8988T (cell line): ENCODE measurements around the gene FRA10AC1.
A peak's percentile ranks its signal among the peaks of the same experiment; 100 is the strongest.

Source experiments
- DNase-seq: peaks from one replicate; pipeline ENCODE4 v3.0.0; 2011

Gene FRA10AC1, protein sequence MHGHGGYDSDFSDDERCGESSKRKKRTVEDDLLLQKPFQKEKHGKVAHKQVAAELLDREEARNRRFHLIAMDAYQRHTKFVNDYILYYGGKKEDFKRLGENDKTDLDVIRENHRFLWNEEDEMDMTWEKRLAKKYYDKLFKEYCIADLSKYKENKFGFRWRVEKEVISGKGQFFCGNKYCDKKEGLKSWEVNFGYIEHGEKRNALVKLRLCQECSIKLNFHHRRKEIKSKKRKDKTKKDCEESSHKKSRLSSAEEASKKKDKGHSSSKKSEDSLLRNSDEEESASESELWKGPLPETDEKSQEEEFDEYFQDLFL

DNA sequence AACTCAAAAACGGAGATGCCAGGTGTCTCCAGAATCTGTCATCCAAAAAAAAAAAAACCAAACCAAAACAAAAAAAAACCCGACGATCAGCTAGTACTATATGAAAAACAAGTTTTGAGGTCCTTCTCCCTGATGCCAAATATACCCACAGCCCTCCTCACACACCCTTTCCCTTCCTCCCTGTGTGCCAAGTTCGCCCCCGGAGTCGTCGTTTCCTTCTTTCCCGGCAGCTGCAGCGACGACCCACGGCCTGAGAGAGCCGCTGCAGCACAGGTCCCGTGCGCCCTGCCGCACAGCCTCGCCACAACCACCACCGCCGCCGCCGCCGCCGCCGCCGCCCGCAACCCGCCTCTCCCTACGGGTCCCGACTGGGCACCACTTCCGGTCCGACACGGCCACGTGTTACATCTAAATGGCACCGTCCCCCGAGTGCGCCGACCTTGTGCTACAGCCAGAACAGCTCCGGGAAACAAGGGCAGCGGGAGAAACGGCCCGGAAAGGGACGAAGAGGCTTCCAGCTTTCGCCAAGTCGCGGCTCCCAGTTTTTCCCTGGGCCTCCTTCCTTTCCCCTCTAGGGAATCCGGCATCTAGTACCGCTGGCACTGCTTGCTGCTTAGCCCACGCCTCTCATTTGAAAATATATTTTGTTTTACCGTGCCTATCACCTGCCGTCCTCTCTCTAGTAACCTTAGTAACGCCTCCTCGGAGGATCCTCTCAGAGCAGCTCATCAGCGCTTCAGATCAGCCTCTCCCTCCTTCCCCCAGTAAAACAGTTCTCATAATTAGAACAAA lies at the start of gene FRA10AC1:
Gene FRA10AC1, minus strand, starts transcription at position 383 of the 792 bp plus-strand sequence. CDS start 2,486 bp downstream, outside the sequence.
- DNase-seq = peak; percentile 73

DNA sequence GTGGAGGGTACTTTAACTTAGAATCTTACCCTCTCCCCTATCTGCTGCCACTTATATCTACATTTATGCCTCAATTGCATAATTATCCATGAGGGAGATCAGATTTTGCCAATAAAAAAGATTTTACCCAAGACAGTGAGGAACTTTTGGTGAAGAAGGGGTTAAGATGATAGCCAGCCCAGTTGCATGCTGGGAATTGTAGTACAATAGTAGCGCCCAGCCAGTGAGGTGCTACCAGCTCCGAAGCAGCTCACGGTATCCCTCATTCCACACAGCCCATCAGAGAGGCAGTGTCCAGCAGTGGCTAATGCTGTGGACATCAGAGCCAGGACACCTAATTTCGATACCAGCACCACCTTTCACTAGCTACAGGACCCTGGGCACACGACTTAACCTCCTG lies 49.4 kb upstream of the FRA10AC1 start:
- peak; percentile 44 for DNase-seq

DNA sequence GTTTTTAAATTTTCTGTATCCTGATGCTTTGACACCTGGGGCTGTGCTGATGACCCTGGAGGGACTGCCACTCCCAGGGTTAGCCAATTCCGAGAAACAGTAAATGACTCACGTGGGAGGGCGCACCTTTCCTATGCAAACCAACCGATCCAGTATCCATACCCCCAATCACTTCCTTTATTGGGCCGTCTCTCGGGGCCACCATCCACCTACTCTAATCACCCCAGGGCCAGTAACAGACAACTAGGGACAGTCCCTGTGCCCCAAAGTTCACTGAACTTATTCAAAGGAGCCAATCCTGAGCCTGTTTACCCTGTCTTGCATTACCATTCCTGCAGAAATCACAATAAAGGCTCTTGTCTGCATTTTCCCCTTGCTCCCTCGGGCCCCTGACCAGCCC lies 48.7 kb upstream of the FRA10AC1 start:
- DNase-seq = no peak

DNA sequence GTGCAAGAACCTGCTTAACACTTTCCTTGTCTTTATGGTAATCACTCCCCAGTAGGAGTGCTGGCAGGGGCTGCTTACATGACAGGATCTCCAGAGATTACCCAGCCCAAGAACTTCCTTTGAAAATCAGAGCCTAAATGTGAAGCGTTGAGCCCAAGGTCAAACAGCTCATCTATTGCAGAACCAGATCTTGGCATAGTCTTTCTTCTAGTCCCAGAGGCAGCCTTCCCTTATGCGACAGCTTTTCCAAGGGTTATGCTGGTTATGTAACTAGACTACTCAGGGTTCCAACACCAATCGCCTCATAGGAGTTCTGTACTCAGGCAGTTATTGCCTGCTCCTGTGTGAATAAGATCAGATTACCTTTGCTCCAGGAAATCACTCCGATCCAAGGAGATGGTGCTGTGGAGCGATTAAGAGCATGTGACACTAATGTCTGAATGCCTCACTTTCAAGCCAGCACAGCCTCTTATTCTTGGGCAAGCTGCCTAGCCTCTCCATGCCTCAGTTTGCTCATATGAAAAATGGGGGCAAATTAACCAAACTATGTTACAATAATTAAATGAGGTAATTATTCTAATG lies 46.9 kb upstream of the FRA10AC1 start:
- no peak for DNase-seq

DNA sequence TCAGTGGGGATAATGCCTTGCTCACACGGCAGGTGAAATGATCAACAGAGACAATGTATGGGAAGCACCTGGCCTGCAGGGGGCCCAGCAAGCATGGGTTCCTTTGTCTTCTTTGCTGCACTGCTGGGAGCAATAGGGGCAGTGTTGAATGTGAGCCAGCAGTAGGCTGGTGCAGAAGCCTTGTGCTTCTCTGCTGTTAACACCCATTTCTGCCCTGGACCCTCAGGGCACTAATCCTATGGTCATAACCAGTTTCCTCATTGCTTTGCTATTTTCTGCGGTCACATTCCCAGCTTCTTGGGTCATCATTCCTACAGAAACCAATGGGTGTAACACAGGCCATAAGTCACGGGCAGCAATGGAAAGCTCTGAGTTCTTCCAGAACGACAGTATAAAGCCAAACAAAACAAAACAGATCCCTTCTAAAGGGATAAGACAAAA lies 44.5 kb upstream of the FRA10AC1 start:
- peak; percentile 65 for DNase-seq

DNA sequence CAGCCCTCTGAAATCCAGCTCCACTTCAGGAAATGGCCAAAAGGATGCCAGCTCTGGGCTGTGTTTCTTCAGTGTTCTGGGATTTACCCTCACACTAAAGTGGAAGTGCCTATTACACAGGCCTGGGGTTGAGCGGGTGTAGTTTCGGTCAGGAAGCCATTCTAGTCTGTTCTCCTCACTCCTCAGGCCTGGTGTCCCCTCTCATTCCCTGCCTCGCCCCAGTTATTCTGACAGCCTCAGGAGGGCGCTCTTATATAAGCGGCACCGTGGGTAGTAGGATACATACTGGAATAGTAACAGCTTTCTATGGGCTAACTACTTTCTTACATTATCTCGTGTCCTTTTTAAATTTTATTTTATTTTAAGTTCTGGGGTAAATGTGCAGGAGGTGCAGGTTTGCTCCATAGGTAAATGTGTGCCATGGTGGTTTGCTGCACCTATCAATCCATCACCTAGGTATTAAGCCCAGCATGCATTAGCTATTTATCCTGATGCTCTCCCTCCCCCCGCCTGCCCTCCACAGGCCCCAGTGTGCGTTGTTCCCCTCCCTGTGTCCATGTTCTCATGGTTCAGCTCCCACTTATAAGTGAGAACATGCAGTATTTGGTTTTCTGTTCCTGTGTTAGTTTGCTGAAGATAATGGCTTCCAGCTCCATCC lies 43.1 kb upstream of the FRA10AC1 start:
- DNase-seq = peak; percentile 42

DNA sequence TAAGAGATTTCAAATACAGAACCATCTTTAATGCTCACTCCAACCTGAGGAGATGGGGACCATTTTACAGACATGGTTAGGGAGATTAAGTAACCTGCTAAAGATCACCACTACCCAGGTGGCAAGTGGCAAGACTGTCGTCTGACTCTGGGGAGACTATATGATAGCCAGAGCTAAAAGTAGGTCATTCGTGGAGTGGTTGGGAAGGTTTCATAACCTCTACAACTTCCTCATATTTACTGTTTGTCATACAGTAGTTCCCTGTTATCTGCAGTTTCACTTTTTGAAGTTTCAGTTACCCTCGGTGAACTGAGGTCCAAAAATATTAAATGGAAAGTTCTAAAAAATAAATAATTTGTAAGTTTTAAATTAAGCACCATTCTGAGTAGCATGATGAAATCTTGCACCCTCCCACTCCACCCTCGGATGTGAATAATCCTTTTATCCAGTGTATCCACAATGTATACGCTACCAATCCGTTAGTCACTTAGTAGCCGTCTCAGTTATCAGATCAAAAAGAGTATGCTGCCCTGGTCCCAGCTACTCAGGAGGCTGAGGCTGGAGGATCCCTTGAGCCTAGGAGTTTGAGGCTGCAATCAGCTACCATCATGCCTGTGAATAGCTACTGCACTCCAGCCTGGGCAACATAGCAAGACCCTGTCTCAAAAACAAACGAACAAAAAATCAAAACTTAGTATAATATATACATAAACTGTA lies 40.4 kb upstream of the FRA10AC1 start:
- no peak for DNase-seq

DNA sequence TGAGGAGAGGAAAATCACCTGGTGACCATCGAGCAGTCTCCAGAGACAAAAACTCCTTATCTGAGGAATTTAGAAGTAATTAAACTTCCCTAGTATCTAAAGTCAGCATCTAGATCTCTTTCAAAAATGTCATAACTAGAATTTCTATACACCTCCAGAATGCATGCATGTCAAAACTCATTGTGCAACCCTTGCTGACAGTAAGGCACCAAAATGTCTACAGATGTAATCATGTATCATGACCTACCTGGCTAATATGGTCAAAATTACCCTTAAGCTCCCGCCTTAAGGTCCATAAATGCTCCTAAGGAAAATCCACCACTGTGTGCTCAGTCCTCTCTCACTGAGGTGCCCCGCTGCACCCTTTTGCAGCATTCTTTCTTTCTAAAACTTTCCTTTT lies 39.0 kb upstream of the FRA10AC1 start:
- DNase-seq = no peak

DNA sequence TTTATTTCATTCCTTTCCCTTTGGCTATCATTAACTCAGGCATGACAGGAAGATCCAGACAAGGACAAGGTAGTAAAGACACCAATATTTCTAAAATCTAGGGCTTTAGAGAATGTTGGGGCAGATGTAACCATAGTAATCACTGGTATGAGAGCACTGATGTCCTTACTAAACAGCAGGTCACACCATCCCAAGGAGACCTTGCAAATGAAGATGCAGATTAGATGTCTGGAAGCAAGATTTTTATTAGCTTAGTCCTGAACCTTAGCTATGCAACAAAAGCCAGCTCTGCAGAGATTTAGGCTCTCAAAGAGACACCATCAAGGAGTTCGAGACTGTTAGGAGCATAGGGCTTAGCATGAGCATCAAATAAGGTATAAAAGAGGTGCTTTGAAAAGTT lies 23.6 kb upstream of the FRA10AC1 start:
- no peak for DNase-seq

DNA sequence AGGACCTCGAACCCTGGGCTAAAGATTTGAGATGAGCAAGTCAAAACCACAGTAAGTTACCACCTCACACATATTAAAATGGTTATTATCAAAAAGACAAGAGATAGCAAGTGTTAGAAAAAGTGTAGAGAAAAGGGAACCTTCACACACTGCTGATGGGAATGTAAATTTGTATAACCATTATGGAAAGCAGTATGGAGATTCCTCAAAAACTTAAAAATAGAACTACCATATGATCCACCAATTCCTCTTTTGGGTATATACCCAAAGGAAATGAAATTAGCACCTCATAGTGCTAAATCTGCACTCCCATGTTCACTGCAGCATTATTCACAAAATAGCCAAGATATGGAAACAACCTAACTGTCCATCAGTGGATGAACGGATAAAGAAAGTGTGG lies 20.8 kb upstream of the FRA10AC1 start:
- no peak for DNase-seq

DNA sequence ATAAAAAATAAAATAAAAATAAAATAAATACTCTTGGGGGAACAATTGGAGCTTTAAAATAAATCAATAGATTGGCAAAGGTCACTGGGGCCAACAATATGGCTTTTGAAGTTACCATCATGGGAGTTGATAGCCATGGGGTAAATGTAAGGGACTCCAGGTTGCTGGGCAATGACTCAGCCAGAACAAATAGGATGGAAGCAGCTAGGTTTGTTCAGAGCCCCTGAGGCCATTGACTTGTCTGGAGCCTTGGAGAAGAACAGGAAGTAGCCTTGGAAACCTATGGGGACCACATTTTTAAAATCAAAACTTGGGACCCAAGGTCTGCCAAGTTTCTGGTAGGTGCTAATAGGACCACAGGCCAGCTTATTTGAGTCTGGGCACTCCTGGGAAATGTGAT lies 20.2 kb upstream of the FRA10AC1 start:
- DNase-seq = no peak

DNA sequence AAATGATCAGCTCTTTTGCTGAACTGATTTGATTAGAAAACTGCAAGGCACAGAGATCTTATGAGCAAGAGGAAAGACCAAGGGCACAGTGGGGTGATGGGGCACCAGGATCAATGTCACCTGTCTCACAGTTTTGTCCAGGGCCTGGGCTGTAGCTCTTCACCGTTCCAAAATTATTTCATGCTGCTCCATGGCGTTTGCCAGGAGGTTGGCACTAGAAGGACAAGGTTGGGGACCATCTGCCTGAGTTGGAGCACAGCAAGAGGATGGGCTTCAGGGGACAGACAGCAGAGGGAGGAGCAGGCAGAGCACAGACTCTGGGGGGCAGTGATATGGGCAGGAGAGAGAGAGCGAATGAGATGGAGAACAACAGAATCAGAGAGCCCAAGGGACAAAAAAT lies 17.5 kb upstream of the FRA10AC1 start:
- DNase-seq = no peak

DNA sequence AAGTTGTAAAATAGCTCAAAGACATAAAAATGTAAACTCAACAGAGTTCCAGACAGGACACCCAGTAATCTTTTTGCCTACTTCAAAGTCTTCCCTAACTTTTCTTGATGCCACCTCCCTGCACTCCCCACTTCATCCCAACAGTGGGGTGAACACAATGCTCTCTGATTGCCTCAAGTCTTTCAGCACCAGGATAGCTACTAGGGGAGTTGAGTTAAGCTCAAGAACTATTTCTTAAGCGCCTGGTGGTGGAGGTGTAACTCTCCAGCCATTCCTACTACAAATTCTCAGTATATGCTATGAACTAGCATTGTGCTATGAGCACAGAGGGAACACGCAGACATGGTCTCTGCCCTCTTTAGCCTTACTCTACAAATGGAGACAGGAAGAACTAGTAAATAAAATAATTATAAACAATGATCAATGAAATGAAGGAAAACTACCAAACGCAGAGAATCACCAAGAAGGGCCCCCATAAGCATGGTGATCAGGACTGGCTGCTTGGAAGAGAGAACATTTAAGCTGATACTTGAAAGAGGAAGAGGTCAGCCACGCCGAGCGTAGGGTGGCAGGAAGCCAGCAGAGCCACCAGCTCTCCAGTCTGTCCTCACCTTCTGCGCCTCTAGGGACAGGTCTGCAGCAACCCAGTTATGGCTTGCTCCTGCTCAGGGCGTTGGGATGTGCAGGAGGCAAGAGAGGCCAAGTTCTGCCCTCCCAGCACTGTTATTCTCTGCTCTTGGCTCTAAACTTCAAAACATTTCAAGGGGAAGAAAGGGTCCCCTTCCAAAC lies 16.7 kb upstream of the FRA10AC1 start:
- no peak for DNase-seq

DNA sequence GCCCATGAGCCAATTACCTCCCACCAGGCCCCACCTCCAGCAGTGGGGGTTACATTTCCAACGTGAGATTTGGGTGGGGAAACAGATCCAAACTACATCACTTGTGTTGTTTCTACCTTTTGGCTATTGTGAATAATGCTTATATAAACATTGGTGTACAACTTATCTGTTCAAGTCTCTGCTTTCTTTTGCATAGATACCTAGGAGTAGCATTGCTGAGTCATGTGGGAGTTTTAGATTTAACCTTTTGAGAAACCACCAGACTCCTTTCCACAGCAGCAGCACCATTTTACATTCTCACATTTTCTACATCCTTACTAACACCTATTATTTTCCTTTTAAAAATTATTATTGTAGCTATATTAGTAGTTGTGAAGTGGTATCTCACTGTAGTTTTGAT lies 14.4 kb upstream of the FRA10AC1 start:
- DNase-seq = no peak

DNA sequence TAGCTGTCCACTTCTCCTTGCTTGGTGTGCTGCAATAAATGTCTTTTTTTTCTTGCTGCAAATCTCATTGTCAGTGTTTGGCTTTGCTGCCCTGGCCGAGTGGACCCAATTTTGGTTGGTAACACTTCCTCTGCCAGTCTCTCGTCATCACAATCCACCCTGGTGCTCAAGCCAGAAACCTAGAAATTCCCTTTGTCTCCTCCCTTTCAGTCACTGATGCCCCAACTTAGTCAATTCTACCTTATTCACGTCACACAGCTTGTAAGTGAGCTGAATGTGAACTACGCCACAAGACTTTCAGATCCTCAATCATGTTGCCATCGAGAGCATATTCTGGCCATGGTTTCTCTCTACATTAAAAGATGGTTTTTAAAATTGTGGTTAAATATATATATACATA lies 13.0 kb upstream of the FRA10AC1 start:
- DNase-seq = no peak

DNA sequence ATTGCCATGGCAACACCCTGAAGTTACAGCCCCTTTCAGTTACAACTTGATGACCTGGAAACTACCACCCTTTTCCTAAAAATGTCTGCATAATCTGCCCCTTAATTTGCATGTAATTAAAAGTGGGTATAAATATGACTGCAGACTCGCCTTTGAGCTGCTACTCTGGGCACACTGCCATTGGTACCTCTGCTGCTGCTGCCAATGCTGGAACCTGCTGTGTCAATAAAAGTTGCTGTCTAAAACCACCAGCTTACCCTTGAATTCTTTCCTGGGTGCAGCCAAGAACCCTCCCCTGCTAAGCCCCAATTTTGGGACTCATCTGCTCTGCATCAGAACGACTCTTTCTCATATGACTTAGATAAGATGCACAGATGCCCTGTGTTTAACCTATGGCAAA lies 10.2 kb upstream of the FRA10AC1 start:
- no peak for DNase-seq

DNA sequence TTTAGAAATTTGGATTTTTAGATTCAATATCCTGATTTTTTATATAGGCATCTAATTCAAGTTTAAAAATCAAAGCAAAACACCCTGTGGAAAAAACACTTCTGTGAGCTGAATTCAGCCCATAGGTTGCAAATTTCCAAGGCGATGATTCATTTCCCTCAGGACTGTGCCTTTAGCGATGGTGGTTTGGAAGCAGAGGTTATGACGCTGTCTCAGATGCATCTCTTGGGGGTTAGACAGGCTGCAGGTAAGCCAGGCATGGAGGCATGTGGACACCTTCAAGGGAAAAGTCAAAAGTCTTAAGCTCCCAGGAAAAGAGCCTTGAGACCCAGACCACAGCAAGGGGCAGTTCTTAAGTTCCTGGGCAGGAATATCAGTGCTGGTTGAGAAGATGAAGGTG lies 9.5 kb upstream of the FRA10AC1 start:
- DNase-seq = no peak

DNA sequence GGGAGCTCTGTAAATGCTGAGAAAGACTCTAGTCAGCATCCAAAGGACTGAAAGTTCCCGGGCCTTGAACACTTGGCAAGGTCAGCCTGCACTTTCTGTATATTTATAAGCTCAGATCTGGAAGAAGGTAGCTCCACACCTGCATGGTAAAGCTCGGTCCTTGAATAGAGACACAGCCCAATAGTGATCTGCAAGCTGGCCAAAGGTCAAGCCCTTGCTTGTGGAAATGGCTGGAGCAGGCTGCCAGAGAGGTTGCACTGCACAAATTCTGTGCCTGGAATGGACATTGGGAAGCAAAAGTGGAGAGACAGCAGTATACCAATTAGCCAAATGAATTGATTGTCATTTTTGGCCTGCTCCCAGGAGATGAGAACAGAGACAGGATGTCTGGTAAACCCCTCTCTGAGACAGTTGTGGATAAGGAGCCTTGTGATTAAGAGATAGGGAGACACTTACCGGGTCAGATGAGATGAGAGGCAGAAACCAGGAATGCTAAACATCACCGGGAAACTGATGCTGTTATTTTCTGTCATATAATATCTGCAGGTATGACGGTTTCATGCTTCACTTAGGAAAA lies 8.0 kb upstream of the FRA10AC1 start:
- DNase-seq = no peak

DNA sequence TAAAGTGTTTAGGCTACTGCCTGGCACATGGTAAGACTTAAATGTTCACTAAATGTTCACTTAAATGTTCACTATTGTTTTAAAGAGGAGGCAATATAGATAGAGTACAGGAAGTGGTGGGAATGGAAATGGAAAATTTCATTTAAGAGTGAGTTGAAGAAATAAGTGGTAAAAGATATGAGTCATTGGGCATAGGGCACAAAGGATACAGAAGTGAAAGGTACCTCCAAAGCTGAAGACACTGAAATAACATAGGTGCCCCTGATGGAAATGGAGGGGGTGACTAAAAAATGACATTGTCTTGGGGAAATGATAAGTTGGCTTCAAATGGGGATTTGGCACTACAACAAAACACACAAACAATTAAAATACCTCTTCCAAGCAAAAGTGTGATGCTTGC lies 5.2 kb upstream of the FRA10AC1 start:
- no peak for DNase-seq

DNA sequence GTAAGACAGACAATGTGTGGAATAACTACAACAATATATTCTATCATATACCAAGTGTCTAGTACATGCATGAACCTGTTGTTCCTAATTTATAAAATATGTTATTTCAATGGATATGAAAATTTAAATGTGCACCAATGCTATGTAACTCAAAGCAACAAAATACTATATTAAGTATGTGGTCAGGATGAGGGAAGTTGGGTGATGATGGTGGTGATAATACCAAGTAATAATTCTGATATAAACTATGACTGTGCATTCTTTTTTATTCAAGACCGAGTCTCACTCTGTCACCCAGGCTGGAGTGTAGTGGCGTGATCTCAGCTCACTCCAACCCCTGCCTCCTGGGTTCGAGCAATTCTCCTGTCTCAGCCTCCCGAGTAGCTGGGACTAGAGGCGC lies 2.1 kb upstream of the FRA10AC1 start:
- DNase-seq = no peak

DNA sequence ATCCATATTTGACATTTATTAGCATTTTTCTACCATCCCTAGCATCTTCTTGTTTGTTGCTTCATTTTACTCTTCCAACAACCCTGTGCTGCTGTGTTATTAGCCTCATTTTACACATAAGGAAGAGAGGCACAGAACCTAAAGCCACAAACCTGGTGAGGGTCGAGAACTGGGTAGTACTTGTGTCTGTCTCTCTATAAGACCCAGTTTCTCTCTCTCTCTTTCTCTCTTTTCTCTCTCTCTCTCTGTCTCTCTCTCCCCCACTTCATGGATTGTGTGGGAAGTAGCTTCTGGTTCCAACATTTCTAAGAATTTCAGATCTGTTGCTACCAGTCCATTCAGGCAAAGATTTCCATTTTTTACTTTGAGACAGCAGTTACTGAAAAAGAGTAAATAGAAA lies 1.4 kb upstream of the FRA10AC1 start:
- DNase-seq = no peak

DNA sequence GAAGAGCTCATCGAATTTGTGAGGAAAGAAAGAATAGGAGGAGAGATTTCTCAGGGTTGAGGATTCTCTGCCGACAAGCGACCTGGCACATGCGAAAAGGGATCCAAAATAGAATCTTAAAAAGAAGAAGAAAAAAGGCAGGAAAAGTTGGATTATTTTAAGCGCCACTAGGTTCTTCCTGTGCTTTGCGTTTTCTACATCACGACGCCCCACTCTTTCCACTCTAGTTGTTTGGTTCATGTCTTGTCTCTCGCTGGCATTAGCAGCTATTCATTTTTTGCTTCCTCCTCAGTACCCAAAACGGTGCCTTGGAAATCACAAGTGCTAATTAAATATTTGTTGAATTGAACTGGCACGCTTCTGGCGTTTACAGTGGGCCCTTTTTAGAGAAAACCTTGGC lies 674 bp upstream of the FRA10AC1 start:
- DNase-seq = no peak
